HG03175 (cell line): ENCODE data around the gene G3BP1.
"Not testable (repeated sequence)": the region's sequence is repeated elsewhere in the genome, so short reads cannot be mapped to it uniquely, and the experiment has no call there.

Experiments used
- ATAC-seq: cut with Tn5 transposase; IDR thresholded peaks from one replicate; pipeline ENCODE4 v1.9.1; 2021; ENCODE audit warnings: mild to moderate bottlenecking, moderate library complexity; ENCODE audit not compliant: unreplicated experiment

Gene G3BP1

DNA sequence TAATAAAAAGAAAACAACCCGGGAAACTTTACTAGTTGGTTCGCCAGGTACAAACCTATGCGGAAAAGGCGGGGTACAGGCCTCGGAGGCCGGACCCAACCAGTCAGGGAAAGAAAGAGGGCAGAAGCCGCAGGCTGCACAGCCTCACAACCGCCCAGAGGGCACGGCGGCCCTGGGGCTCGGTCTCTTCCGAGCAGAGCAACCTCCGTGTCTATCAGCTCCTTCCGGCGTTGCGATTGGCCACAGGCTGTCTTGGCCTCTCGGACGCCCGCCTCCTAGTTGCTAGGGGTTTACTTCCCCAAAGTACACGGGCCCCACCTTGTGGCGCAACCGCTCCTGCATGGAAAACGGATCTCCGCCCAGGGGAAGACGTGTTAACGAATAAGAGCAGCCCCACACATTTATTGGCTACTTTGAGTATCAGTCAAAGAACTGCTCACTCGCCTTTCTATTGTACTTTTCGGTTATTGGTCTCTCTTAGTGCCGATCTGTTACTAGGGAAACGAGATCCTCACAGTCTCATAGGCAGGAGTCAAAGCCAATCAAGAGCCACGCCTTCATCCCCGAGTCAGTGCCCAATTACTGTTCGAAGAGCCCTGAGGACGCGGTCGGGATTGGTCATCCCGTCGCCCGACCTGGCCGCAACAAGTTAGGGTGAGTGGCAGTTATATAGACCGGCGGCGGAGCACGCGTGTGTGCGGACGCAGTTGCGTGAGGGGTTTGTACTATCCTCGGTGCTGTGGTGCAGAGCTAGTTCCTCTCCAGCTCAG, at the start of gene G3BP1:
Gene G3BP1, plus strand, starts transcription at position 696 of the 770 bp plus-strand sequence. CDS start 14,667 bp downstream, outside the sequence.
- peak; percentile 79 for ATAC-seq

GRCh38 chr5:151722546-151722945, 49.2 kb upstream of the G3BP1 start:
- no peak for ATAC-seq

GRCh38 chr5:151724360-151724759, 47.4 kb upstream of the G3BP1 start:
- ATAC-seq = no peak

DNA sequence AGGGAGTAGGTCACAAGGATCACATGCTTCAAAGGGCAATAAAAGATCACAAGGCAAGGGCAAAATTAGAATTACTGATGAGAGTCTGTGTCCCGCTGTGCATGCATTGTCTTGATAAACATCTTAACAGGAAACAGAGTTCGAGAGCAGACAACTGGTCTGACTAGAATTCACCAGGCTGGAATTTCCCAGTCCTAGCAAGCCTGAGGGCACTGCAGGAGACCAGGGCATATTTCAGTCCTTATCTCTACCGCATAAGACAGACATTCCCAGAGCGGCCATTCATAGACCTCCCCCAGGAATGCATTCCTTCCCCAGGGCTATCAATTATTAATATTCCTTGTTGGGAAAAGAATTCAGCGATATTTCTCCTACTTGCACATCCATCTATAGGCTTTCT, 42.2 kb upstream of the G3BP1 start:
- not testable (repeated sequence) for ATAC-seq

GRCh38 chr5:151730381-151730780, 41.4 kb upstream of the G3BP1 start:
- ATAC-seq = no peak

DNA sequence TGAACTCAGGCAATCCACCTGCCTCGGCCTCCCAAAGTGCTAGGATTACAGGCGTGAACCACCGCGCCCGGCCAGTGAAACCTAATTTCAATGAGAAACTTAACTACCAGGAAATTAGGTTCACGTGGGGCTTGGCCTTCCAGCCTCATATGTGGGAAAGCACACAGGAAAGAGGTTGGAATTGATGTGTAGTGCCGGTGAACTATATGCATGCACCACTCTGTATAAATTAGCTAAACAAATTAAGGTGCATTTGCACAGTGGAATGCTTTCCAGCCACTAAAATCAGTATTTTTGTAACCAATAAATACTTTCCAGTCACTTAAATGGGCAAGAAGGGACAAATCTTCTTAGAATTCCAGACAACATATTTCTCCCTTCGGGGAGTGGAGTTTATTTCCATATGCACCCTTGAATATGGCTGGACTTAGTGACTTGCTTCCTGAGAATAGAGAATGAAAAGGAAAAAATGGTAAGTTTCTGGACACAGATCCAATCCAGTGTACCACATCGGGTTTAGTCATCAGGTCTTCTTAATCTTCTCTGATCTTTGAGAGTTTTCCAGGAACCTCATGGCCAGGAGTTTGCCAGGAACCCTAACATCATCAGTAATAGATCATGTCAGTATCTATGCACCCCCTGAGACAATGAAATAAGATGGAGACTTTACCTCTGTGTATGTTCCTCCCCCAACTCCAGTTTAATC, 38.2 kb upstream of the G3BP1 start:
- ATAC-seq = no peak

- no peak for ATAC-seq
Measured at GRCh38 chr5:151734064-151734408, 37.7 kb upstream of the G3BP1 start.

DNA sequence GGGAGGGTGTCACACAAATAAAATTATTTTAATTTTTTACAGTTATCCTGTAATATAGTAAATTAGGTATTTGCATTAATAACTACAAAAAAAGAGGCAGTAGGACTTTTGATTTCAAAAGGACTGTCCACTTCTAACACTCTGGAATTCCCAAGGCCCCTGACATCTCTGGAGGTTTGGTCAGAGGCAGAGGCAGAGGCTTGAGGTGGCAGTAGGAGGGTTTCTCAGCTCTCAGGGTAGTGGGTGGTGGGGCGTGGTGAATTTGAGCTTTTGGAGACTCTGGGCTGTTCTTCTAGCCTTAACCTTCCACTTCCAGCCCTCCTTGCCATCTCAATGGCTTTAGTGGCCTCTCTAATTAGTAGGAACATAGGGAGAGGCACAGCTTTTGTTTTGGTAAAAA, 36.1 kb upstream of the G3BP1 start:
- ATAC-seq = no peak

- ATAC-seq = no peak
Measured at GRCh38 chr5:151737431-151737830, 34.3 kb upstream of the G3BP1 start.

DNA sequence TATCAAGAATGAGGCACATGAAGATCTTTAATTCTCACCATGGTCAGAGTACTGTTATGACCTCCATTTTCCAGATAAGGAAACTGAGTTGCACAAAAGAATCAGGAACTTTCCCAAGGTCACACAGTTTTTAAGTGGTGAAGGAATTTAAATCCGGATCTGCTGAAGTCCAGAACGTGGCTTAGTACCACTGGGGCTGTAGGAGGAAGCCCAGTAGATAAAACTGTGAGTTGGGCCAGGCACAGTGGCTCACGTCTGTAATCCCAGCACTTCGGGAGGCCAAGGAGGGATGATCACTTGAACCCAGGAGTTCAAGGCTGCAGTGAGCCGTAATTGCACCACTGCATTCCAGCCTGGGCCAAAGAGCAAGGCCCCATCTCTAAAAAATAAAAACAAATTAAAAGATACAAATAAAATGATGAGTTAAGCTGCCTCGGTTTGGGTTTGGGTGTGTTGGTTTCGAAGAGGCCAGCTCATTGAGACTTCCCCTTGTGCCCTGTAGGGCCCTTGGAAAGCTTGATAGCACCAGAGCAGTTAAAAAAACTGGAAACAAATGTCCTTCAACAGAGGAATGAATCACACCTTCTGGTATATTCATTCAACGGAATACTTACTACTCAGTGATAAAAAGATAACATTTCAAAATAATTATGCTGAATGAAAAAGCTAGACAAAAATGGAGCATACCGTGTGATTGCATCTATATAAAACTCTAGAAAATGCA, 33.5 kb upstream of the G3BP1 start:
- no peak for ATAC-seq

GRCh38 chr5:151739395-151739794, 32.4 kb upstream of the G3BP1 start:
- ATAC-seq = no peak

DNA sequence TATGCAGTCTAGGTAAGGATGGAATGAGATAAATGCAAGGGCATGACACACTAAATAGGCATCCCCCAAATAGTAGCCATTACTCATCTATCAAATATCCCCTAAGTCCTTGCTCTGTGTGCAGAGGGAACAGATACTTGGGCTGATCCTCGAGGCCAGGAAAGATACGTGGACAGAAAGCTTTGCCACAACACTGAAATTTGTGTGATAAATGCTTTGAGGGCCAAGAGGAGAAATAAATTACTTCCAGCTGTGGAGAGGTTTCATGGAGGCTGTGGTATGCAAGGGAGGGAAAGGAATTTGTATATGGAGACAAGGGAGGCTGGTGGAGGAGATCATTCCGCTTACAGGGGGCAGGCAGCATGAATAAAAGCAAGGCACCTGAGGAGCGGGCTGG, 31.8 kb upstream of the G3BP1 start:
- ATAC-seq = no peak

GRCh38 chr5:151740336-151740942, 31.3 kb upstream of the G3BP1 start:
- peak; percentile 72 for ATAC-seq

- ATAC-seq = peak; percentile 15
Measured at GRCh38 chr5:151740958-151741373, 30.8 kb upstream of the G3BP1 start.

DNA sequence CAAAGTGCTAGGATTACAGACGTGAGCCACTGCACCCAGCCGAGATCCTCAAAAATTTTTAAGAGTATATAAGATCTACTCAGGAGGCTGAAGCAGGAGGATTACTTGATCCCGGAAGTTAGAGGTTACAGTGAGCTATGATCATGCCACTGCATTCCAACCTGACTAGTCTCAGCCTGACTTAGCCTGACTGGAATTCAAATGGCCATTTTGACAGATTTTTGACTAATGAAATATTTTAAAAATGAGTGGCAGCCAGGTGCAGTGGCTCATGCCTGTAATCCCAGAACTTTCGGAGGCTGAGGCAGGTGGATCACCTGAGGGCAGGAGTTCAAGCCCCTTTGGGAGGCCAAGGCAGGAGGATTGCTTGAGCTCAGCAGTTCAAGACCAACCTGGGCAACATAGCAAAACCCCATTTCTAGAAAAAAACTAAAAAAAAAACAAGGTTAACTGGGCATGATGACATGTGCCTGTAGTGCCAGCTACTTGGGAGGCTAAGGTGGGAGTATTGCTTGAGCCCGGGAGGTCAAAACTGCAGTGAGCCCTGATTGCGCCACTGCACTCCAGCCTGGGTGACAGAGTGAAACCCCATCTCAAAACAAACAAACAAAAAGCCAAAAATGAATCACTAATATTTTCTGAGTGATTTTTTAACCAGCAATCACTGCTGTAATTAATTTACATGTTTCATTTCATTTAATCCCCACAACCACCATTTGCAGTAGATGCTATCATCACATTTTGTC, 29.9 kb upstream of the G3BP1 start:
- ATAC-seq = no peak

GRCh38 chr5:151742870-151743294, 28.9 kb upstream of the G3BP1 start:
- ATAC-seq = no peak

DNA sequence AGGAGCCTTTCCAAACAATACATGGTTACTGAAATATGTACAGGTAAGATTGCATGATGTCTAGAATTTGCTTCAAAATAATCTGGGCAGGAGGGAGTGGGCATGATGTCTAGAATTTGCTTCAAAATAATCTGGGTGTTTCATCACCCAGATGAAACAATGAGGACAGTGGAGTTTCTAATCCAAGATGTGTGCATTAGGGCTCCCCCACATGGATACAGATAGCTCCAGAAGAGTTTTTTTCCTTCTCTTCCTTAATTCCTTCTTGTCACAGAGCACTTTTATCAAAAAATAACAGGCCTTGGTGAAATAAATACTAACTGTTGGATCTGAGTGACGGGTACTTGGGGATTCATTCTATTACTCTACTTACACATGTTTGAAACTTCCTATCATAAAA, 28.2 kb upstream of the G3BP1 start:
- no peak for ATAC-seq

DNA sequence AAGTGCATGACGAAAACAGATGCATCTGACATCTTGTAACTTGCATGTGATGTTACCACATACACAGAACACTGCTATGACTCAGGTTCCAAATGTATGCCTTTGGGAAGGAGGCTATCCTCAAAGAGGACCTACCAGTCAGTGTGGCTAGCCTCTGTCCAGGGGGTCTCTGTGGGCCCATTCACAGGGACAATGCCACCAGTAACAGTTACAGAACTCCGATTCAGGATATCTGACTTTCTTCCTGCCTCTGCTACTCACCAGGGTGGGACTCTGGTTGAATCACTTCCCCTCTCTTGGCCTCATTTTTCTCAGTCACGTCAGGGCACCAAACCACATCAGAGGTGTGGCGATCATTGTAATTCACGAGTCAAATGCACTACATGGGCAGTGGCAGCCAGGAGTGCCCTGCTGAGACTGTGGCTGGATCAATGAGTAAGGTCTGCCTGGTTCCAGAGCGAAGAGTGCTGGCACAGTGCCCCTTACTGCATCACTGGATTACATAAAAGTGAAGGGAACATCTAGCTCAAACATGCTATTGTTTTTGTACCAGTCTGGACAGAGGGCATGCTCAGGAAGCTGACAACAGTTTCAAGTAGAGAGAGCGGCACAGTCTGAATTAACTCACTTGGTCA, 26.6 kb upstream of the G3BP1 start:
- peak; percentile 64 for ATAC-seq

DNA sequence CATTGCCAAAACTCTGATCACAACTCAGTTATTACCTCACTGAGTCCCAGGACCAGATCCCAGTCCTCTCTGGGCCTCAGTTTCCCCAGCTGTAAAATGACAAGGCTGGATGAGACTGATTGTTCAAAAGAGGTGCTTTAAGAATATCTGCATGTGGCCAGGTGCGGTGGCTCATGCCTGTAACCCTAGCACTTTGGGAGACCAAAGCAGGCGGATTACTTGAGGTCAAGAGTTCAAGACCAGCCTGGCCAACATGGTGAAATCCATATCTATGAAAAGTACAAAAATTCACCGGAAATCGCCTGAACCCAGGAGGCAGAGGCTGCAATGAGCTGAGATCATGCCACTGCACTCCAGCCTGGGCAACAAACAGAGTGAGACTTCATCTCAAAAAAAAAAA, 21.6 kb upstream of the G3BP1 start:
- no peak for ATAC-seq

DNA sequence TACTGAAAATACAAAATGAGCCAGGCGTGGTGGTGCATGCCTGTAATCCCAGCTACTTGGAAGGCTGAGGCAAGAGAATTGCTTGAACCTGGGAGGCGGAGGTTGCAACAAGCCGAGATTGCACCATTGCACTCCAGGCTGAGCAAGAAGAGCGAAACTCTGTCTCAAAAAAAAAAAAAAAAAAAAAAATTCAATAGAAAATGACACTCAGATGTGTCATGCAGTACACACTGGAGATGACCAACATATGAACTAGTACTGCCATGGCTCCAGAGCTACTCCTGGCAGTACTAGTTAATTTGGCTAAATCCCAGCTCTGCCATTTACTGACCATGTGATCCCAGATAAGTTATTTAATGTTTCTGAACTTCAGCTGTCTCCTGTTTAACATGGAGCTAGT, 20.7 kb upstream of the G3BP1 start:
- ATAC-seq = no peak
